GM12864 (cell line): ENCODE measurements around the gene FRS2.

Experiments
- DNase-seq: peaks from one replicate; pipeline ENCODE4 v3.0.0-alpha.2; 2011; ENCODE audit warnings: low read depth
- H3K4me3 ChIP-seq: 2 replicates; pipeline ENCODE4 v1.5.1; 2011; ENCODE audit warnings: mild to moderate bottlenecking, low read depth, low read length, control low read depth
- CTCF ChIP-seq: IDR thresholded peaks from 2 replicates; pipeline ENCODE4 v1.5.1; 2011; ENCODE audit warnings: low read depth, mild to moderate bottlenecking, moderate library complexity, low read length, control low read depth, inconsistent platforms; ENCODE audit errors: missing control alignments

Gene FRS2

GRCh38 chr12:69514111-69514510 is 43.9 kb downstream of the FRS2 start:
- no peak for TF ChIP-seq CTCF
- DNase-seq, result no peak
- no peak overlapping the region for H3K4me3 ChIP-seq

DNA sequence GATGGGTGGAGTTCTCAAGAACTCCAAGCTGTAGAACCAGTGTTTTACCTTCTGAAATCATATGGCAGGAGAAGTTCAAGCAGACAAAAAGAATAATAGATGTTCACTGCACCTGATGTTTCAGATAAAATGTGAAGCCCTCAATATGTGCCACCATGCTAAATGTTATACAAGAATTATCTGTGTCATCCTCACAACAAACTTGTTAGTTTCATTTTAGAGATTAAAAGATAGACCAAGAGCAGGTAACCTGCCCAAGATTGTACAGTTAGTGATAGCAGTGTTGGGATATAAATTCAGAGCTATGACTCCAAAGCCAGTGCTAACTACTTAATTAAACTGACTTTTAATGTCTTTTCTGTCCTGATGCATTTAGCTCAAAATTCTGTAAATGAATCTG is 44.7 kb downstream of the FRS2 start:
- no peak for DNase-seq
- H3K4me3 ChIP-seq, result no peak overlapping the region

DNA sequence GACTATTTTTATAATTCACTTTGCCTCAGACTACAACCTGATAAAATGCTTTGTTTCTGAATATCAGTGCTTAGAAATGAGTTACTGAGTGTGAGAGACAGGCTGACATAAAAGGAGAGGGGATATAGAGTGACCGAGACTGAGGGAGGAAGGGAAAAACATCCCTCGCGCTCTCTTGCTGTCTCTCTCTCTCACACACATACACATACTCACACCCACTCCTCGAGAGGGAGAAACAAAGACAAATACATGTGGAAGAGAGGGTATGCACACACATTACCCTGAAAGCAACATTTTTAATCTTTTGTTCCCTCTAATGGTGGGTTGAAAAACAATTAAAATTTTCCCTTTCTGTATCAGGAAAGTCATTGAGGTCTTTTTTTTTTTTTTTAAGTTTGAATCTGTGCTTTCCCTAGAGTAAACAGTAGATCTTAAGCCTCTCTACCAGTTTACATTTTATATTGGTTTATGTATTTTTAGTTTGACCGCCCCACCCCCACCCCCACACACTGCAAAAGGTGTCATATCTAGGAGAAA is 45.3 kb downstream of the FRS2 start:
- TF ChIP-seq CTCF, result no peak
- no peak overlapping the region for H3K4me3 ChIP-seq
- no peak for DNase-seq

More for the DNA sequence above, 44.7 kb downstream of the FRS2 start:
- no peak for TF ChIP-seq CTCF

DNA sequence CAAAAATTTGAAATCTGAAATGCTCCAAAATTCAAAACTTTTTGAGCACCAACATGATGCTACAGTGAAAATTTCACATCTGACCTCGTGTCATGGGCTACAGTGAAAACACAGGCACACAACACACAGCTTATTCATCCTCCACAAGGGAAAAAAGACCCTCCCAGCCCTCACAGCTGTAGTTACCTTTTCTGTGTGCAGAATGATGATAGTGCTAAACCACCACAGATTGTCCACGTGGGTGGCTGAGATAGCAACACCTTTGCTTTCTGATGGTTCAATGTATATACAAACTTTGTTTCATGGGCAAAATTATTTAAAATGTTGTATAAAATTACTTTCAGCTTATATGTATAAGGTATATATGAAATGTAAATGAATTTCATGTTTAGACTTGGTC is 46.8 kb downstream of the FRS2 start:
- TF ChIP-seq CTCF, result no peak
- no peak overlapping the region for H3K4me3 ChIP-seq
- DNase-seq, result no peak

GRCh38 chr12:69517406-69517805 is 47.2 kb downstream of the FRS2 start:
- no peak for DNase-seq
- no peak for TF ChIP-seq CTCF
- no peak overlapping the region for H3K4me3 ChIP-seq

DNA sequence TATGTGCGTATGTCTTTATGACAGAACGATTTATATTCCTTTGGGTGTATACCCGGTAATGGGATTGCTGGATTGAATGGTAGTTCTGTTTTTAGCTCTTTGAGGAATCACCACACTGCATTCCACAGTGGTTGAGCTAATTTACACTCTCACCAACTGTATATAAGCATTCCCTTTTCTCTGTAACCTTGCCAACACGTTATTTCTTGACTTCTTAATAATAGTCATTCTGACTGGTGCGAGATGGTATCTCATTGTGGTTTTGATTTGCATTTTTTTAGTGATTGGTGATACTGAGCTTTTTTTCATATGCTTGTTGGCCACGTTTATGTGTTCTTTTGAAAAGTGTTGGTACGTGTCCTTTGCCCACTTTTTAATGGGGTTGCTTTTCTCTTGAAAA is 49.7 kb downstream of the FRS2 start:
- no peak for TF ChIP-seq CTCF
- no peak for DNase-seq

GRCh38 chr12:69523433-69524330 is 53.5 kb downstream of the FRS2 start:
- H3K4me3 ChIP-seq, result no peak overlapping the region
- no peak for DNase-seq
- no peak for TF ChIP-seq CTCF

More for the DNA sequence above, 49.7 kb downstream of the FRS2 start:
- no peak overlapping the region for H3K4me3 ChIP-seq
